Adrenal gland (tissue), 12 donors: ENCODE results near the gene TBX1. TPM values are rescaled to one million over a fixed set of nuclear protein-coding genes. Genes with fewer than 3 reads are reported as not detected.

Source experiments
- DNase-seq, 7 donors: peaks; one replicate each; pipeline ENCODE4 v3.0.0-alpha.2; 2019 to 2020
- H3K27ac ChIP-seq, 5 donors: fragments of 200-600 bp; sonication (generic) in 4 of 5; 1 replicate in 3 of 5; 2 replicates in 2 of 5; pipeline versions ENCODE4 v1.5.1 to v1.8.0; 2016 to 2020; ENCODE audit warnings: mild to moderate bottlenecking in 1 of 5
- H3K27me3 ChIP-seq: fragments of 200-600 bp; 2 replicates; pipeline ENCODE4 v1.8.0; 2021
- H3K36me3 ChIP-seq, 2 donors: fragments of 200-600 bp; replicated peaks in 1 of 2; 1 replicate in 1 of 2; 2 replicates in 1 of 2; pipeline versions ENCODE4 v1.5.1 to v1.8.0; 2018 to 2022
- H3K4me1 ChIP-seq, 2 donors: fragments of 200-600 bp; replicated peaks in 1 of 2; 1 replicate in 1 of 2; 2 replicates in 1 of 2; pipeline versions ENCODE4 v1.5.1 to v1.8.0; 2018 to 2021
- H3K4me3 ChIP-seq, 4 donors: fragments of 200-600 bp; sonication (generic) in 3 of 4; one replicate each; pipeline ENCODE4 v1.5.1; 2016 to 2018
- H3K9me3 ChIP-seq, 3 donors: fragments of 200-600 bp; sonication (generic) in 1 of 3; replicated peaks in 1 of 3; 1 replicate in 2 of 3; 2 replicates in 1 of 3; pipeline versions ENCODE4 v1.5.1 to v1.8.0; 2016 to 2021
- POLR2A ChIP-seq, 2 donors: fragments of 450-650 bp; IDR thresholded peaks; one replicate each; pipeline ENCODE4 v1.6.1; 2017; ENCODE audit warnings: antibody characterized with exemption in 2 of 2, mild to moderate bottlenecking in 2 of 2, moderate library complexity in 1 of 2
- WGBS, 4 donors: extraction: QIAGEN DNeasy Blood & Tissue Kit in 2 of 4; methylation state at CpG; one replicate each; pipeline versions ENCODE4 v1.1.5 to v1.1.7; 2013 to 2017; 5-methylcytosine and 5-hydroxymethylcytosine counted together
- intact Hi-C, 2 donors: fragments of 100-400 bp; cut with DNase I; formaldehyde crosslinking; loops; one replicate each; pipeline versions ENCODE4 v1.14.1 to v1.15.0; 2022 to 2023
- polyA plus RNA-seq, 3 donors: library from polyadenylated mRNA; stranded (reverse); fragments of 200-250 nt in 2 of 3; fragments of 350-450 nt in 1 of 3; fragmentation: Illumina TruSeq in 1 of 3; extraction: RNeasy Lipid Tissue Mini Kit (QIAGEN cat#74804) in 1 of 3; gene quantifications; one replicate each; pipeline ENCODE4 v1.2.3, GENCODE V29; 2013 to 2014
- total RNA-seq, 9 donors: library from RNA; depleted of rRNA in 4 of 9; stranded (reverse); fragments of >200 nt in 4 of 9; fragments of 120-200 nt in 1 of 9; fragmentation: NEBNext Ultra II Directional in 1 of 9; extraction: Animal tissue kit (Norgen Biotek cat#: 25700) in 1 of 9; gene quantifications; one replicate each; pipeline versions ENCODE4 v1.1.0 to v1.2.4, GENCODE V29; 2013 to 2023
- TF ChIP-seq, protein P1 (sequence below), 6 experiments: fragments of 450-650 bp in 4 of 6; fragments of 200-600 bp in 2 of 6; sonication (generic) in 1 of 6; IDR thresholded peaks; 1 replicate in 5 of 6; 2 replicates in 1 of 6; pipeline versions ENCODE4 v1.5.1 to v1.8.0; 2016 to 2021; ENCODE audit warnings: antibody characterized with exemption in 6 of 6, mild to moderate bottlenecking in 2 of 6, moderate library complexity in 1 of 6
- donor health status: healthy with polysubstance abuse.
- donor health status: Bipolar disorder and iron deficiency.
- donor health status: DM: yes; HTN: yes; CAD: no.
- donor health status: DM: no; HTN: no; CAD: no.
- donor health status: DM: no; HTN: no; CAD: no.
- donor health status: DM: yes; HTN: yes; CAD: no.

Gene TBX1
- total and polyA plus RNA-seq, 12 donors, result 0.11 to 10.1 (median 1.1) TPM; not detected in 3

DNA sequence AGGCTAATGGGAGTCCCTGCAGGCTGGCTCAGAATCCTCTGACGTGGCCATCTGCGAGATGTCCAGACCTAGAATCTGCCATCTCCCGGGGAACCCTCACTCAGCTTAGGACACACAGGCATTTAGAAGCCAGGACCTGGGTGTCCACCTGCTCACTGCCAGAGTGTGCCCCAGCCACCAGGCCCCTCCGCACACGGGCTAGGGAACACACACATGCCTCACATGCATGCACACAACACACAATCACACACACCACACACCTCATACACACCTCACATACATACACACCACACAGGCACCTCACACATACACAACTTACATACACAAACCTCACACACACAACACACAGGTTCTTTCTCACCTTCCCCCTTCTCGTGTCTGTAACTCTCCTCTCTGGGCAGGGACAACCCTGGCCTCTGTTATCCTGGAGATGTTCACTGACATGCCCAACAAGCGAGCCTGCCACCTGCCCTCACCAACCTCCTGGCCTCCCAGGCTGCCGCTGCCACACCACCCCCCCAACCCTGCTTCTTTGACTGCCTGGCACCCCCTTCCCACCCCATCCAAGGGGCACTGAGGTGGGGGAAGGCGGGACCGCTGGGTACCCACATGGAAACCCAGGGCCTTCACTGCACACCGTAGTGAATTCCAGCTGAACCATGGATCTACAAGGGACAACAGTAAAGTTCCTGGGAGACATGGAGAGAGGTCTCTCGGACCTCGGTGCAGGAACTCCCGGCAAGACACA lies 56.0 kb downstream of the TBX1 start:
- Histone ChIP-seq H3K36me3 (no peaks in the 10 kb centered on the region), H3K4me3 (no peak overlapping the region), H3K4me1 (no peaks in the 10 kb centered on the region), H3K9me3 (no peaks in the 10 kb centered on the region), H3K27ac (no peak overlapping the region), H3K27me3 (no peaks in the 10 kb centered on the region)
- intact Hi-C loops, result no loop called here
- 94 to 97% (median 94%) methylated on average over 11 to 14 of the region's 14 CpGs for WGBS, 4 donors
- DNase-seq, result peak in 2 of 7 donors; percentile 16 to 21
- no peak for TF ChIP-seq POLR2A (IDR thresholded peaks at IDR 0.05)
- TF ChIP-seq, protein P1, sequence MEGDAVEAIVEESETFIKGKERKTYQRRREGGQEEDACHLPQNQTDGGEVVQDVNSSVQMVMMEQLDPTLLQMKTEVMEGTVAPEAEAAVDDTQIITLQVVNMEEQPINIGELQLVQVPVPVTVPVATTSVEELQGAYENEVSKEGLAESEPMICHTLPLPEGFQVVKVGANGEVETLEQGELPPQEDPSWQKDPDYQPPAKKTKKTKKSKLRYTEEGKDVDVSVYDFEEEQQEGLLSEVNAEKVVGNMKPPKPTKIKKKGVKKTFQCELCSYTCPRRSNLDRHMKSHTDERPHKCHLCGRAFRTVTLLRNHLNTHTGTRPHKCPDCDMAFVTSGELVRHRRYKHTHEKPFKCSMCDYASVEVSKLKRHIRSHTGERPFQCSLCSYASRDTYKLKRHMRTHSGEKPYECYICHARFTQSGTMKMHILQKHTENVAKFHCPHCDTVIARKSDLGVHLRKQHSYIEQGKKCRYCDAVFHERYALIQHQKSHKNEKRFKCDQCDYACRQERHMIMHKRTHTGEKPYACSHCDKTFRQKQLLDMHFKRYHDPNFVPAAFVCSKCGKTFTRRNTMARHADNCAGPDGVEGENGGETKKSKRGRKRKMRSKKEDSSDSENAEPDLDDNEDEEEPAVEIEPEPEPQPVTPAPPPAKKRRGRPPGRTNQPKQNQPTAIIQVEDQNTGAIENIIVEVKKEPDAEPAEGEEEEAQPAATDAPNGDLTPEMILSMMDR (IDR thresholded peaks at IDR 0.05), result no peak

Other genes with a start within 250 kb of the TBX1 start
- gene CLDN5, start 236.4 kb upstream of the TBX1 start, total RNA-seq, result 10 to 100 TPM in 8 of 9 donors, 1 to 10 TPM in 1; 7.8 to 78.1 (median 29.2) TPM
- gene CLDN5, start 236.4 kb upstream of the TBX1 start, polyA plus RNA-seq, result 100 to 1,000 TPM in 1 of 3 donors, 10 to 100 TPM in 1, under 1 TPM in 1; 0.40 to 122 (median 42.3) TPM
- gene SEPTIN5, start 46.3 kb upstream of the TBX1 start, total RNA-seq, result 10 to 100 TPM in 6 of 9 donors, 1 to 10 TPM in 3; 3.7 to 67.7 (median 14.1) TPM
- 10 to 100 TPM; 10.7 to 73.4 (median 18.8) TPM for gene SEPTIN5, start 46.3 kb upstream of the TBX1 start, polyA plus RNA-seq
- 1 to 10 TPM in 7 of 9 donors, under 1 TPM in 1, not detected in 1; 0.42 to 6.6 (median 3.9) TPM for gene GP1BB, start 37.2 kb upstream of the TBX1 start, total RNA-seq
- 10 to 100 TPM in 2 of 3 donors, not detected in 1; 12.4 to 29.8 TPM for gene GP1BB, start 37.2 kb upstream of the TBX1 start, polyA plus RNA-seq
- gene GNB1L, start 94.1 kb downstream of the TBX1 start, total RNA-seq, result 1 to 10 TPM in 8 of 9 donors, under 1 TPM in 1; 0.26 to 6.6 (median 3.1) TPM
- 1 to 10 TPM in 2 of 3 donors, not detected in 1; 4.3 to 6.2 TPM for gene GNB1L, start 94.1 kb downstream of the TBX1 start, polyA plus RNA-seq
- gene RTL10, start 94.1 kb downstream of the TBX1 start, total RNA-seq, result 10 to 100 TPM in 7 of 9 donors, 1 to 10 TPM in 2; 5.5 to 17.5 (median 12.1) TPM
- 10 to 100 TPM in 1 of 3 donors, 1 to 10 TPM in 2; 5.8 to 14.1 (median 7.9) TPM for gene RTL10, start 94.1 kb downstream of the TBX1 start, polyA plus RNA-seq
- gene COMT, start 181.0 kb downstream of the TBX1 start, total RNA-seq, result 100 to 1,000 TPM; 268 to 743 (median 469) TPM
- 100 to 1,000 TPM in 1 of 3 donors, 10 to 100 TPM in 2; 51.3 to 220 (median 65.5) TPM for gene COMT, start 181.0 kb downstream of the TBX1 start, polyA plus RNA-seq
- 10 to 100 TPM; 41.7 to 74.2 (median 57.9) TPM for gene TXNRD2, start 181.0 kb downstream of the TBX1 start, total RNA-seq
- gene TXNRD2, start 181.0 kb downstream of the TBX1 start, polyA plus RNA-seq, result 100 to 1,000 TPM in 2 of 3 donors, 10 to 100 TPM in 1; 39.6 to 171 (median 148) TPM